ENCODE results near the gene SIM2. TPM values are rescaled to one million over a fixed set of nuclear protein-coding genes. Genes with fewer than 3 reads are reported as not detected.

SIM2 gene
- total RNA-seq, 1 donor: not detected

- DNase-seq (ENCODE audit: low read depth in 2 of 3, low spot score in 2 of 3): no peak
Measured at GRCh38 chr21:36756527-36756926, 57.6 kb downstream of the SIM2 start.

GRCh38 chr21:36757196-36757595 is 58.3 kb downstream of the SIM2 start:
- no peak for DNase-seq (ENCODE audit: low read depth in 2 of 3, low spot score in 2 of 3)

- DNase-seq (ENCODE audit: low read depth in 2 of 3, low spot score in 2 of 3): no peak
Measured at GRCh38 chr21:36759348-36760083, 60.6 kb downstream of the SIM2 start.

GRCh38 chr21:36761685-36762084 is 62.8 kb downstream of the SIM2 start:
- DNase-seq (ENCODE audit: low read depth in 2 of 3, low spot score in 2 of 3): no peak

GRCh38 chr21:36762642-36763041 is 63.7 kb downstream of the SIM2 start:
- DNase-seq (ENCODE audit: low read depth in 2 of 3, low spot score in 2 of 3): no peak

- no peak for DNase-seq (ENCODE audit: low read depth in 2 of 3, low spot score in 2 of 3)
Measured at GRCh38 chr21:36763305-36763704, 64.4 kb downstream of the SIM2 start.

- no peak for DNase-seq (ENCODE audit: low read depth in 2 of 3, low spot score in 2 of 3)
Measured at GRCh38 chr21:36765229-36765628, 66.3 kb downstream of the SIM2 start.

- no peak for DNase-seq (ENCODE audit: low read depth in 2 of 3, low spot score in 2 of 3)
Measured at GRCh38 chr21:36766511-36766910, 67.6 kb downstream of the SIM2 start.

GRCh38 chr21:36767096-36767495 is 68.2 kb downstream of the SIM2 start:
- DNase-seq (ENCODE audit: low read depth in 2 of 3, low spot score in 2 of 3): no peak

- DNase-seq (ENCODE audit: low read depth in 2 of 3, low spot score in 2 of 3): no peak
Measured at GRCh38 chr21:36768496-36768895, 69.6 kb downstream of the SIM2 start.

GRCh38 chr21:36769051-36769839 is 70.3 kb downstream of the SIM2 start:
- DNase-seq (ENCODE audit: low read depth in 2 of 3, low spot score in 2 of 3): peak in 1 of 3 donors; percentile 5

GRCh38 chr21:36773117-36773516 is 74.2 kb downstream of the SIM2 start:
- DNase-seq (ENCODE audit: low read depth in 2 of 3, low spot score in 2 of 3): no peak

- DNase-seq (ENCODE audit: low read depth in 2 of 3, low spot score in 2 of 3): no peak
Measured at GRCh38 chr21:36773995-36774394, 75.1 kb downstream of the SIM2 start.

GRCh38 chr21:36776981-36777617 is 78.2 kb downstream of the SIM2 start:
- DNase-seq (ENCODE audit: low read depth in 2 of 3, low spot score in 2 of 3): no peak

GRCh38 chr21:36780861-36781260 is 81.9 kb downstream of the SIM2 start:
- no peak for DNase-seq (ENCODE audit: low read depth in 2 of 3, low spot score in 2 of 3)

GRCh38 chr21:36783612-36784374 is 84.9 kb downstream of the SIM2 start:
- DNase-seq (ENCODE audit: low read depth in 2 of 3, low spot score in 2 of 3): no peak

- DNase-seq (ENCODE audit: low read depth in 2 of 3, low spot score in 2 of 3): no peak
Measured at GRCh38 chr21:36784947-36785346, 86.0 kb downstream of the SIM2 start.

- no peak for DNase-seq (ENCODE audit: low read depth in 2 of 3, low spot score in 2 of 3)
Measured at GRCh38 chr21:36785615-36786014, 86.7 kb downstream of the SIM2 start.

GRCh38 chr21:36786186-36786585 is 87.3 kb downstream of the SIM2 start:
- DNase-seq (ENCODE audit: low read depth in 2 of 3, low spot score in 2 of 3): no peak

- DNase-seq (ENCODE audit: low read depth in 2 of 3, low spot score in 2 of 3): no peak
Measured at GRCh38 chr21:36788120-36788638, 89.3 kb downstream of the SIM2 start.

GRCh38 chr21:36790616-36791015 is 91.7 kb downstream of the SIM2 start:
- peak in 1 of 3 donors; percentile 7 for DNase-seq (ENCODE audit: low read depth in 2 of 3, low spot score in 2 of 3)
